HepG2 (cell line): ENCODE data around the gene DSTN. TPM values are rescaled to one million over a fixed set of nuclear protein-coding genes. Genes with fewer than 3 reads are reported as not detected.

ENCODE experiments used
- ATF2 ChIP-seq: sonication (generic); formaldehyde crosslinking; IDR thresholded peaks from 2 replicates; pipeline ENCODE4 v1.4.0; 2020; ENCODE audit warnings: missing genetic modification reagents
- CEBPG ChIP-seq: IDR thresholded peaks from 2 replicates; pipeline ENCODE4 v1.6.1; 2016
- FOXA1 ChIP-seq, 2 experiments: fragments of 450-650 bp in 1 of 2; sonication (generic) in 1 of 2; formaldehyde crosslinking in 1 of 2; IDR thresholded peaks; 2 replicates each; pipeline versions ENCODE4 v1.4.0 to v1.6.1; 2016 to 2020; ENCODE audit warnings: missing genetic modification reagents in 1 of 2
- FOXK1 ChIP-seq: sonication (generic); formaldehyde crosslinking; IDR thresholded peaks from 2 replicates; pipeline ENCODE4 v1.4.0; 2020; ENCODE audit warnings: low read depth, missing genetic modification reagents, borderline replicate concordance
- GABPA ChIP-seq, 2 experiments: IDR thresholded peaks; 2 replicates each; pipeline ENCODE4 v1.6.1; 2011 to 2016; ENCODE audit warnings: low read depth in 2 of 2, low read length in 1 of 2, missing biosample characterization in 1 of 2, missing genetic modification characterization in 1 of 2
- GTF2F1 ChIP-seq: fragments of 150-350 bp; IDR thresholded peaks from 2 replicates; pipeline ENCODE4 v1.6.1; 2014; ENCODE audit warnings: low read length
- HES4 ChIP-seq: sonication (generic); formaldehyde crosslinking; IDR thresholded peaks from 2 replicates; pipeline ENCODE4 v1.9.0; 2021; ENCODE audit warnings: mild to moderate bottlenecking, missing genetic modification reagents, borderline replicate concordance
- KAT8 ChIP-seq: IDR thresholded peaks from 2 replicates; pipeline ENCODE4 v1.6.1; 2016; ENCODE audit warnings: missing genetic modification reagents, missing compliant biosample characterization
- KLF11 ChIP-seq: IDR thresholded peaks from 2 replicates; pipeline ENCODE4 v1.6.1; 2016; ENCODE audit warnings: missing compliant biosample characterization
- MXD3 ChIP-seq: IDR thresholded peaks from 2 replicates; pipeline ENCODE4 v1.6.1; 2016; ENCODE audit warnings: mild to moderate bottlenecking, missing biosample characterization, missing genetic modification reagents
- MXI1 ChIP-seq: IDR thresholded peaks from 3 replicates; pipeline ENCODE4 v1.6.1; 2012; ENCODE audit warnings: low read depth, low read length, inconsistent platforms, borderline replicate concordance
- POGK ChIP-seq: sonication (generic); formaldehyde crosslinking; conservative IDR thresholded peaks from 2 replicates; pipeline ENCODE4 v1.8.0; 2022; ENCODE audit warnings: mild to moderate bottlenecking, moderate library complexity, missing genetic modification reagents
- REST ChIP-seq, 2 experiments: IDR thresholded peaks; 2 replicates each; pipeline ENCODE4 v1.6.1; 2011 to 2012; ENCODE audit warnings: low read length in 2 of 2, borderline replicate concordance in 1 of 2, low read depth in 1 of 2, mild to moderate bottlenecking in 1 of 2, moderate library complexity in 1 of 2
- SKI ChIP-seq: fragments of 450-650 bp; IDR thresholded peaks from one replicate; pipeline ENCODE4 v1.6.1; 2018; ENCODE audit warnings: mild to moderate bottlenecking; ENCODE audit not compliant: partially characterized antibody
- TAF1 ChIP-seq: sonication (generic); formaldehyde crosslinking; IDR thresholded peaks from 2 replicates; pipeline ENCODE4 v1.4.0; 2020; ENCODE audit warnings: missing genetic modification reagents
- ZNF543 ChIP-seq: sonication (generic); formaldehyde crosslinking; IDR thresholded peaks from 2 replicates; pipeline ENCODE4 v1.4.0; 2020; ENCODE audit warnings: mild to moderate bottlenecking, missing genetic modification reagents
- ZNF614 ChIP-seq: IDR thresholded peaks from 2 replicates; pipeline ENCODE4 v1.6.1; 2018; ENCODE audit warnings: missing biosample characterization, missing genetic modification reagents, inconsistent platforms, borderline replicate concordance
- ZNF7 ChIP-seq: IDR thresholded peaks from 2 replicates; pipeline ENCODE4 v1.6.1; 2016; ENCODE audit warnings: missing biosample characterization, missing genetic modification reagents
- ZNF776 ChIP-seq: sonication (generic); formaldehyde crosslinking; IDR thresholded peaks from 2 replicates; pipeline ENCODE4 v1.4.0; 2020; ENCODE audit warnings: mild to moderate bottlenecking, missing genetic modification reagents
- ZNF792 ChIP-seq: IDR thresholded peaks from 2 replicates; pipeline ENCODE4 v1.6.1; 2016
- ZNF816 ChIP-seq: sonication (generic); formaldehyde crosslinking; IDR thresholded peaks from 2 replicates; pipeline ENCODE4 v1.8.0; 2022; ENCODE audit warnings: missing genetic modification reagents, mild to moderate bottlenecking, borderline replicate concordance
- ZSCAN12 ChIP-seq: sonication (generic); formaldehyde crosslinking; IDR thresholded peaks from 2 replicates; pipeline ENCODE4 v1.9.0; 2021; ENCODE audit warnings: mild to moderate bottlenecking, missing genetic modification reagents
- ZSCAN9 ChIP-seq: IDR thresholded peaks from 2 replicates; pipeline ENCODE4 v1.6.1; 2016; ENCODE audit warnings: borderline replicate concordance
- polyA plus RNA-seq, 8 experiments: library from polyadenylated mRNA; depleted of rRNA in 3 of 8; stranded (reverse) in 7 of 8; unstranded in 1 of 8; fragments of >200 nt; fragmentation: Illumina TruSeq in 4 of 8; extraction: Trizol in 4 of 8; gene quantifications; 2 replicates each; pipeline versions ENCODE4 v1.2.1 to v1.2.3, GENCODE V29; 2011 to 2016; ENCODE audit warnings: low read depth in 4 of 8, missing spikeins in 1 of 8, mixed read lengths in 1 of 8; ENCODE audit not compliant: insufficient read depth in 1 of 8
- total RNA-seq, 5 experiments: library from RNA; depleted of rRNA; stranded (reverse); fragments of >200 nt; fragmentation: Illumina TruSeq; extraction: Trizol; gene quantifications; 2 replicates each; pipeline ENCODE4 v1.2.3, GENCODE V29; 2016; ENCODE audit warnings: low read depth in 1 of 5

DSTN gene
- total and polyA plus RNA-seq, 2 of the 13 experiments (the other 11 are each of a cell fraction or from before 2014, with no cell fraction given), result 27.6 to 106 TPM

- TF ChIP-seq REST (IDR thresholded peaks at IDR 0.05; ENCODE audit: borderline replicate concordance in 1 of 2, low read depth in 1 of 2, low read length in 2 of 2), result no peak
- TF ChIP-seq ZSCAN12 (CRISPR knock-in tag), result no peak
- TF ChIP-seq FOXA1 (IDR thresholded peaks at IDR 0.05), result no peak
- peak; percentile 37; the same call in 1 of the 2 replicates for TF ChIP-seq FOXA1 (CRISPR knock-in tag; IDR thresholded peaks at IDR 0.05)
- TF ChIP-seq TAF1 (CRISPR knock-in tag), result 0 out of 2 replicates have a peak, but pooled peaks have one; percentile 12
- no peak for TF ChIP-seq GABPA (IDR thresholded peaks at IDR 0.05; ENCODE audit: low read depth, low read length)
- 0 out of 2 replicates have a peak, but pooled peaks have one; percentile 23 for TF ChIP-seq GABPA (CRISPR knock-in tag; IDR thresholded peaks at IDR 0.05; ENCODE audit: low read depth)
- TF ChIP-seq HES4 (CRISPR knock-in tag), result no peak
- TF ChIP-seq POGK (CRISPR knock-in tag), result no peak
- no peak for TF ChIP-seq ZNF776 (CRISPR knock-in tag)
- no peak for TF ChIP-seq KLF11 (CRISPR knock-in tag)
- TF ChIP-seq ZNF792, result no peak
- no peak for TF ChIP-seq MXD3
- TF ChIP-seq ZNF7 (CRISPR knock-in tag), result 0 out of 2 replicates have a peak, but pooled peaks have one; percentile 56
- TF ChIP-seq ZNF543, result no peak
- 0 out of 2 replicates have a peak, but pooled peaks have one; percentile 12 for TF ChIP-seq FOXK1
- TF ChIP-seq ZNF614, result 0 out of 2 replicates have a peak, but pooled peaks have one; percentile 25
- TF ChIP-seq ZNF816 (CRISPR knock-in tag), result no peak
- TF ChIP-seq KAT8 (CRISPR knock-in tag), result peak; percentile 14; the same call in 1 of the 2 replicates
- TF ChIP-seq CEBPG (CRISPR knock-in tag), result no peak
- TF ChIP-seq ZSCAN9 (CRISPR knock-in tag), result 0 out of 2 replicates have a peak, but pooled peaks have one; percentile 47
- TF ChIP-seq GTF2F1, result no peak
- TF ChIP-seq SKI, result peak; percentile 11
- TF ChIP-seq MXI1, result 0 out of 3 replicates have a peak, but pooled peaks have one; percentile 17
- no peak for TF ChIP-seq ATF2
These were observed 11.5 kb upstream of the DSTN start (continued) for GRCh38 chr20:17558154-17558940.
